Inflammatory macrophage treated with lipopolysaccharide for 4 hours (primary cell): ENCODE measurements around the gene ADAMTS13.
"Not testable (repeated sequence)": the region's sequence is repeated elsewhere in the genome, so short reads cannot be mapped to it uniquely, and the experiment has no call there.

Source experiments
- DNase-seq: peaks from one replicate; pipeline ENCODE4 v3.0.0-alpha.2; 2020

ADAMTS13 gene

GRCh38 chr9:133427658-133428348, 5.6 kb downstream of the ADAMTS13 start:
- no peak for DNase-seq

GRCh38 chr9:133428617-133429101, 6.5 kb downstream of the ADAMTS13 start:
- no peak for DNase-seq

GRCh38 chr9:133429214-133429613, 7.0 kb downstream of the ADAMTS13 start:
- DNase-seq, result no peak

GRCh38 chr9:133429641-133430161, 7.5 kb downstream of the ADAMTS13 start:
- no peak for DNase-seq

- no peak for DNase-seq
Measured at GRCh38 chr9:133430244-133430643, 8.1 kb downstream of the ADAMTS13 start.

GRCh38 chr9:133433351-133433843, 11.2 kb downstream of the ADAMTS13 start:
- DNase-seq, result no peak

- no peak for DNase-seq
Measured at GRCh38 chr9:133436681-133437080, 14.5 kb downstream of the ADAMTS13 start.

- no peak for DNase-seq
Measured at GRCh38 chr9:133437753-133438531, 15.8 kb downstream of the ADAMTS13 start.

GRCh38 chr9:133439337-133439736, 17.2 kb downstream of the ADAMTS13 start:
- DNase-seq, result no peak

GRCh38 chr9:133440874-133441273, 18.7 kb downstream of the ADAMTS13 start:
- DNase-seq, result no peak

- DNase-seq, result no peak
Measured at GRCh38 chr9:133441571-133441970, 19.4 kb downstream of the ADAMTS13 start.

GRCh38 chr9:133443248-133443647, 21.1 kb downstream of the ADAMTS13 start:
- no peak for DNase-seq

- no peak for DNase-seq
Measured at GRCh38 chr9:133443982-133444381, 21.8 kb downstream of the ADAMTS13 start.

GRCh38 chr9:133445293-133445969, 23.3 kb downstream of the ADAMTS13 start:
- DNase-seq, result no peak

- DNase-seq, result no peak
Measured at GRCh38 chr9:133448487-133448972, 26.4 kb downstream of the ADAMTS13 start.

GRCh38 chr9:133449760-133450159, 27.6 kb downstream of the ADAMTS13 start:
- DNase-seq, result no peak

GRCh38 chr9:133451865-133452264, 29.7 kb downstream of the ADAMTS13 start:
- DNase-seq, result not testable (repeated sequence)

GRCh38 chr9:133452562-133452961, 30.4 kb downstream of the ADAMTS13 start:
- DNase-seq, result no peak

- DNase-seq, result no peak
Measured at GRCh38 chr9:133453651-133454050, 31.5 kb downstream of the ADAMTS13 start.

- DNase-seq, result no peak
Measured at GRCh38 chr9:133454325-133454724, 32.2 kb downstream of the ADAMTS13 start.

GRCh38 chr9:133454943-133455673, 32.9 kb downstream of the ADAMTS13 start:
- DNase-seq, result no peak

GRCh38 chr9:133455936-133456335, 33.8 kb downstream of the ADAMTS13 start:
- DNase-seq, result no peak
